ENCODE measurements around the gene NCL. TPM values are rescaled to one million over a fixed set of nuclear protein-coding genes. Genes with fewer than 3 reads are reported as not detected.
"Not testable (repeated sequence)": the region's sequence is repeated elsewhere in the genome, so short reads cannot be mapped to it uniquely, and the experiment has no call there.

Gene NCL
- total RNA-seq, 1 experiment from 2014 or later, result 1,077 TPM

DNA sequence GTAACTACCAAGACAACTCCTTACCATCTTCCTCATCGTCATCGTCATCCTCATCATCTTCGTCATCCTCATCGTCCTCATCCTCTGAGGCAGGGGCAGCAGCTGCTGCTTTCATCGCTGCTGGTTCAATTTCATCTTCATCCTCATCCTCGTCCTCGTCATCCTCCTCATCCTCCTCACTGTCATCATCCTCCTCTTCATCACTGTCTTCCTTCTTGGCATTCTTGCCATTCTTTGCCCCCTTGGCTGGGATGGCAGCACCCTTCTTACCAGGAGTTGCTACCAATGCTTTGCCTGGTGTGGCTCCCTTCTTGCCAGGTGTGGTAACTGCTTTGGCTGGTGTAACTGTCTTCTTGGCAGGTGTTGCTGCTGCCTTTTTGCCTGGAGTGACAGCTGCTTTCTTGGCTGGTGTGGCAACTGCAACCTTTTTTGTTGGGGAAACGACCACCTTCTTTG lies 2.7 kb downstream of the NCL start:
- H3K4me1 ChIP-seq (ENCODE audit: control insufficient read depth in 1 of 2, insufficient read depth in 2 of 2, low read length in 2 of 2), result peaks cover 7 to 25% of the 10 kb centered on the region in 2 experiments
- CTCF ChIA-PET, result no interaction called here
- H3K27me3 ChIP-seq (ENCODE audit: insufficient read depth, low read length), result no peaks in the 10 kb centered on the region
- H3K9me2 ChIP-seq (ENCODE audit: insufficient read depth), result no peaks in the 10 kb centered on the region
- no peak overlapping the region for H3K9ac ChIP-seq (ENCODE audit: low read length)
- peaks cover 84% of the 10 kb centered on the region for H3K79me2 ChIP-seq (ENCODE audit: insufficient read depth, low read length)
- H3K27ac ChIP-seq (ENCODE audit: low read depth, low read length), result no peak overlapping the region
- peaks cover 64 to 71% of the 10 kb centered on the region in 2 experiments for H3K36me3 ChIP-seq (ENCODE audit: control insufficient read depth in 1 of 2, insufficient read depth in 2 of 2, low read length in 2 of 2)
- no TSS peak for BruUV-seq (replicated peaks)
- ATAC-seq, result no peak
- intact Hi-C loops (cut with micrococcal nuclease), result loop anchor here (5.0 kb wide), 1 partner anchor 246 kb away; the partner anchor contains the start of gene PTMA
- H3K9me3 ChIP-seq (ENCODE audit: control insufficient read depth in 1 of 2, insufficient read depth in 1 of 2, low read depth in 1 of 2, low read length in 2 of 2), result no peaks in the 10 kb centered on the region
- H4K20me1 ChIP-seq (ENCODE audit: insufficient read depth), result peaks cover 65% of the 10 kb centered on the region; the same call in 1 of the 2 replicates
- H3K4me3 ChIP-seq (replicated peaks in 1 of 2; ENCODE audit: low read depth in 1 of 2, low read length in 2 of 2), result no peak overlapping the region
- POLR2A ChIA-PET, result no interaction called here
- RAD21 ChIA-PET (ENCODE audit: low non-redundant PET in 1 of 2, low total read pairs in 2 of 2, uncharacterized antibody in 2 of 2, unreplicated experiment in 2 of 2), result no interaction called here
- H3K4me2 ChIP-seq (ENCODE audit: low read length), result no peak overlapping the region
- TF ChIP-seq, protein P1, sequence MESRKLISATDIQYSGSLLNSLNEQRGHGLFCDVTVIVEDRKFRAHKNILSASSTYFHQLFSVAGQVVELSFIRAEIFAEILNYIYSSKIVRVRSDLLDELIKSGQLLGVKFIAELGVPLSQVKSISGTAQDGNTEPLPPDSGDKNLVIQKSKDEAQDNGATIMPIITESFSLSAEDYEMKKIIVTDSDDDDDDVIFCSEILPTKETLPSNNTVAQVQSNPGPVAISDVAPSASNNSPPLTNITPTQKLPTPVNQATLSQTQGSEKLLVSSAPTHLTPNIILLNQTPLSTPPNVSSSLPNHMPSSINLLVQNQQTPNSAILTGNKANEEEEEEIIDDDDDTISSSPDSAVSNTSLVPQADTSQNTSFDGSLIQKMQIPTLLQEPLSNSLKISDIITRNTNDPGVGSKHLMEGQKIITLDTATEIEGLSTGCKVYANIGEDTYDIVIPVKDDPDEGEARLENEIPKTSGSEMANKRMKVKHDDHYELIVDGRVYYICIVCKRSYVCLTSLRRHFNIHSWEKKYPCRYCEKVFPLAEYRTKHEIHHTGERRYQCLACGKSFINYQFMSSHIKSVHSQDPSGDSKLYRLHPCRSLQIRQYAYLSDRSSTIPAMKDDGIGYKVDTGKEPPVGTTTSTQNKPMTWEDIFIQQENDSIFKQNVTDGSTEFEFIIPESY (IDR thresholded peaks at IDR 0.05; ENCODE audit: extremely low read depth, insufficient replicate concordance, low read length), result no peak
- TF ChIP-seq SRF (IDR thresholded peaks at IDR 0.05; ENCODE audit: low read depth) (no peak), ZNF274 (IDR thresholded peaks at IDR 0.05; ENCODE audit: low read depth, low read length) (no peak), EGR1 (IDR thresholded peaks at IDR 0.05; ENCODE audit: low read depth) (no peak), JUND (IDR thresholded peaks at IDR 0.05) (no peak), POLR2A (IDR thresholded peaks at IDR 0.05; ENCODE audit: borderline replicate concordance, extremely low read depth, insufficient read depth, insufficient read length) (no peak), CBX3 (IDR thresholded peaks at IDR 0.05; ENCODE audit: low read depth) (no peak), EZH2 (IDR thresholded peaks at IDR 0.05) (no peak), FOSL1 (IDR thresholded peaks at IDR 0.05; ENCODE audit: low read depth) (no peak)
- TF ChIP-seq, protein P2, sequence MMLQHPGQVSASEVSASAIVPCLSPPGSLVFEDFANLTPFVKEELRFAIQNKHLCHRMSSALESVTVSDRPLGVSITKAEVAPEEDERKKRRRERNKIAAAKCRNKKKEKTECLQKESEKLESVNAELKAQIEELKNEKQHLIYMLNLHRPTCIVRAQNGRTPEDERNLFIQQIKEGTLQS (IDR thresholded peaks at IDR 0.05), result no peak
- no peak for DNase-seq (ENCODE audit: low read depth, low spot score)
- H2AFZ ChIP-seq (ENCODE audit: low read depth, low read length, poor library complexity, severe bottlenecking), result no peak overlapping the region

DNA sequence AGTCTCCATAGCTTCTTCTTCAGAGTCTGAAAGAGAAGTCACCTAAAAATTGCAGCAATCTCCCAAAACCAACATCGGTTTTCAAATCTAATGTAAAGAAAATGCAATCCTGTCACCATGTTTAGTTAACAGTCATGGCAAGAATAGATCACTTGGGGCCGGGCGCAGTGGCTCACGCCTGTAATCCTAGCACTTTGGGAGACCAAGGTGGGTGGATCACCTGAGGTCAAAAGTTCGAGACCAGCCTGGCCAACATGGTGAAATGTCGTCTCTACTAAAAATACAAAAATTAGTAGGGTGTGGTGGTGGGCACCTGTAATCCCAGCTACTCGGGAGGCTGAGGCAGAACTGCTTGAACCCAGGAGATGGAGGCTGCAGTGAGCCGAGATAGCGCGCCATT lies 3.4 kb downstream of the NCL start:
- H3K27me3 ChIP-seq (ENCODE audit: insufficient read depth, low read length); POLR2A ChIA-PET; DNase-seq (ENCODE audit: low read depth, low spot score); H2AFZ ChIP-seq (ENCODE audit: low read depth, low read length, poor library complexity, severe bottlenecking); H3K9ac ChIP-seq (ENCODE audit: low read length); RAD21 ChIA-PET (ENCODE audit: low non-redundant PET in 1 of 2, low total read pairs in 2 of 2, uncharacterized antibody in 2 of 2, unreplicated experiment in 2 of 2); H3K27ac ChIP-seq (ENCODE audit: low read depth, low read length); H3K4me2 ChIP-seq (ENCODE audit: low read length); H3K9me2 ChIP-seq (ENCODE audit: insufficient read depth); H3K4me3 ChIP-seq (replicated peaks in 1 of 2; ENCODE audit: low read depth in 1 of 2, low read length in 2 of 2); H3K9me3 ChIP-seq (ENCODE audit: control insufficient read depth in 1 of 2, insufficient read depth in 1 of 2, low read depth in 1 of 2, low read length in 2 of 2); BruUV-seq (replicated peaks); CTCF ChIA-PET; ATAC-seq: not testable (repeated sequence)
- intact Hi-C loops (cut with micrococcal nuclease), result loop anchor here (5.0 kb wide), 1 partner anchor 246 kb away; the partner anchor contains the start of gene PTMA
- Histone ChIP-seq H3K79me2 (ENCODE audit: insufficient read depth, low read length) (peaks cover 90% of the 10 kb centered on the region), H3K4me1 (ENCODE audit: control insufficient read depth in 1 of 2, insufficient read depth in 2 of 2, low read length in 2 of 2) (peaks cover 7 to 25% of the 10 kb centered on the region in 2 experiments), H4K20me1 (ENCODE audit: insufficient read depth) (peaks cover 72% of the 10 kb centered on the region; the same call in 1 of the 2 replicates), H3K36me3 (ENCODE audit: control insufficient read depth in 1 of 2, insufficient read depth in 2 of 2, low read length in 2 of 2) (peaks cover 71 to 78% of the 10 kb centered on the region in 2 experiments)

Measured in HCT116 (cell line).